Heart right ventricle (tissue), 16 donors: ENCODE results near the gene CCDC106. TPM values are rescaled to one million over a fixed set of nuclear protein-coding genes. Genes with fewer than 3 reads are reported as not detected.
A peak's percentile ranks its signal among the peaks of the same experiment; 100 is the strongest.

Source experiments
- ATAC-seq, 8 donors: fragments of 200-7000 bp; cut with Tn5 transposase; one replicate each; pipeline ENCODE4 v1.9.1; 2020; ENCODE audit warnings: mild to moderate bottlenecking in 8 of 8, moderate library complexity in 8 of 8, moderate number of reproducible peaks in 1 of 8
- DNase-seq, 2 donors: peaks; one replicate each; pipeline ENCODE4 v3.0.0-alpha.2; 2020
- H3K27ac ChIP-seq, 10 donors: fragments of 200-600 bp; sonication (generic) in 2 of 10; one replicate each; pipeline versions ENCODE4 v1.5.0 to v1.8.0; 2020 to 2022; ENCODE audit warnings: mild to moderate bottlenecking in 3 of 10
- H3K27me3 ChIP-seq, 7 donors: fragments of 200-600 bp; one replicate each; pipeline ENCODE4 v1.8.0; 2021 to 2022; ENCODE audit warnings: mild to moderate bottlenecking in 2 of 7
- H3K36me3 ChIP-seq, 9 donors: fragments of 200-600 bp; sonication (generic) in 1 of 9; one replicate each; pipeline versions ENCODE4 v1.5.0 to v1.8.0; 2020 to 2022; ENCODE audit warnings: mild to moderate bottlenecking in 2 of 9
- H3K4me1 ChIP-seq, 9 donors: fragments of 200-600 bp; sonication (generic) in 1 of 9; one replicate each; pipeline versions ENCODE4 v1.5.0 to v1.8.0; 2020 to 2022; ENCODE audit warnings: mild to moderate bottlenecking in 4 of 9
- H3K4me3 ChIP-seq, 10 donors: fragments of 200-600 bp; sonication (generic) in 2 of 10; one replicate each; pipeline versions ENCODE4 v1.5.0 to v1.8.0; 2020 to 2022; ENCODE audit warnings: mild to moderate bottlenecking in 7 of 10, moderate library complexity in 2 of 10
- H3K9me3 ChIP-seq, 11 donors: fragments of 200-600 bp in 10 of 11; sonication (generic) in 2 of 11; one replicate each; pipeline versions ENCODE4 v1.5.0 to v1.8.0; 2013 to 2022; ENCODE audit warnings: mild to moderate bottlenecking in 2 of 11, control low read depth in 1 of 11, moderate library complexity in 1 of 11
- WGBS, 2 donors: extraction: QIAGEN DNeasy Blood & Tissue Kit; methylation state at CpG; one replicate each; pipeline ENCODE4 v1.1.7; 2013; ENCODE audit warnings: inconsistent platforms in 1 of 2; 5-methylcytosine and 5-hydroxymethylcytosine counted together
- intact Hi-C, 10 donors: fragments of 100-400 bp; cut with DNase I; formaldehyde crosslinking; loops; one replicate each; pipeline versions ENCODE4 v1.11.1 to v1.14.2; 2022
- long read RNA-seq, 3 donors: library from polyadenylated mRNA; unstranded; transcript quantifications; one replicate each; pipeline ENCODE4 v2.0.0, GENCODE V29; 2020 to 2021
- polyA plus RNA-seq, 2 donors: library from polyadenylated mRNA; stranded (reverse); fragments of 200-250 nt; gene quantifications; one replicate each; pipeline ENCODE4 v1.2.3, GENCODE V29; 2013
- total RNA-seq, 10 donors: library from RNA; stranded (reverse); fragmentation: NEBNext Ultra II Directional in 3 of 10; extraction: Animal tissue kit (Norgen Biotek cat#: 25700) in 3 of 10; gene quantifications; one replicate each; pipeline versions ENCODE4 v1.2.1 to v1.2.4, GENCODE V29; 2021 to 2023
- TF ChIP-seq, protein P1 (sequence below), 9 donors: fragments of 200-600 bp; sonication (generic) in 2 of 9; IDR thresholded peaks; one replicate each; pipeline versions ENCODE4 v1.5.0 to v1.8.0; 2021 to 2022; ENCODE audit warnings: antibody characterized with exemption in 9 of 9, mild to moderate bottlenecking in 5 of 9, moderate library complexity in 1 of 9
- donor health status: Arrhythmogenic right ventricular cardiomyopathy.
- donor health status: ischemic (EF 13 %, LVEDD 7.1; RV severe dilation, severe dysfunction).
- donor health status: healthy with polysubstance abuse.
- donor health status: DM: no; HTN: yes; CAD: no.
- donor health status: DM: no; HTN: no; CAD: no.
- donor health status: ischemic (EF 25% LVEDD 6.9; RV normal size, moderate dysfunction).
- donor health status: ischemic (EF 25% LVEDD 5.7; RV mildly dilated, moderate dysfunction).
- donor health status: healthy.
- donor health status: DM: yes; HTN: yes; CAD: no.
- donor health status: Ischemic cardiomyopathy.
- donor health status: ischemic (EF 35%, LVEDD 5.7; RV mildly dilated, moderate dysfunction).
- donor health status: nonischemic (EF 11% LVEDD 7.7; RV severe dilation, severe dysfunction).
- donor health status: DM: yes; HTN: yes; CAD: no.
- donor health status: PGD.
- donor health status: ischemic (EF 29% LVEDD 5.4; RV normal size, mild dysfunction).
- donor health status: nonischemic (EF 23%, LVEDD 6.1; RV moderate dilation, normal function).

CCDC106 gene
- total RNA-seq (10 to 100 TPM; 12.1 to 20.0 (median 13.3) TPM), polyA plus RNA-seq (10 to 100 TPM; 15.3 to 29.6 TPM)
- long read RNA-seq, donor 1, transcript CCDC106-202 (5 exons, 2,162 nt) = major isoform, 7 of 13 reads
- long read RNA-seq, donor 1, partial matches to known transcripts = 3 of 13 reads
- long read RNA-seq, donor 1, other reads (novel, unspliced or antisense) = 1 of 13 reads
- long read RNA-seq, donor 2, transcript CCDC106-202 (5 exons, 2,162 nt) = major isoform, 6 of 16 reads
- long read RNA-seq, donor 2, transcript CCDC106-201 (6 exons, 1,546 nt) = minor isoform, 5 of 16 reads
- long read RNA-seq, donor 2, partial matches to known transcripts = 1 of 16 reads
- long read RNA-seq, donor 2, other reads (novel, unspliced or antisense) = 3 of 16 reads
- long read RNA-seq, donor 3, transcript CCDC106-202 (5 exons, 2,162 nt) = major isoform, 5 of 10 reads
- long read RNA-seq, donor 3, partial matches to known transcripts = 0 of 10 reads
- long read RNA-seq, donor 3, other reads (novel, unspliced or antisense) = 2 of 10 reads

DNA sequence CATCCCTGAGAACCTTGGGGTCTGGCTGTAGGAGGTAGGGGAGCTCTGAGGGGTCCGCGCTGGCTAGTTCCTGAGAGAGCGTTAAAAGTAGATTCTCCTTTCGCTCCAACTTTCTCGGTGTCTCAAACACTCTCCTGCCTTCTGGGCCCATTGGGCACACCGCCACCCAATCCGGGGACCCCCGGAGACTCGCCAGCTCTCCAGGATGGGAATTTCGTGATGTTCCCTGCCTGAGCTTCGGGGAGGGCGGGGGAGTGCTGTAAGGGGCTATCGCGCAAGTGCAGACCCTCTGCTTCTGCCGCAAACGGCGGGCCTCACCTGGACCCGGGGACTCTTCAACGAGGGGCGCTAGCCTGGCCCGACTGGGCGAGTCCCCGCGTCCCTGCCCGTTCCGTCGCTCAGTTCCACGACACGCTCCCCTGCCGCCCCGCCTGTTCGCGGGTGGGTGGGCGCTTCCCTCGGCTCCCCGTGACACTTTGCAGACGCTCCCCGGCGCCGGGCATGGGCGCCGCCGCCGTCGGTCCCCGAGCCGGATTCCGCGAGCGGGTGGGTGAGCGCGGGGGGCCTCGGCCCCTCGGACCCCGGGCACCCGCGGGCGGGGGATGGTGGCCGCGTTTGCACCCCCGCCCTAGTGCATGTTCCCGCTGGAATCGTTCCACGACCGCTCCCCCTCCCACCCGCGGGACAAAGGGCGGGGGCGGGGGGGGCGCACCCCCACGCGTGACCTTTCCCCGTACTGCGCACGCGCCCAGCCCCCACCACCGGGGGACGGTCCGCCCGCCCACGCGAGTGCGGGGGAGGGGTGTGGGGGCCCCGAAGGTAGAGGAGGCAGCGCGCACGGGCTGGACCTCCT, at the start of gene CCDC106:
TSS of gene CCDC106 (plus strand) at position 481 of the 853 bp plus-strand sequence. CDS start 835 bp downstream, outside the sequence.
- TF ChIP-seq, protein P1, sequence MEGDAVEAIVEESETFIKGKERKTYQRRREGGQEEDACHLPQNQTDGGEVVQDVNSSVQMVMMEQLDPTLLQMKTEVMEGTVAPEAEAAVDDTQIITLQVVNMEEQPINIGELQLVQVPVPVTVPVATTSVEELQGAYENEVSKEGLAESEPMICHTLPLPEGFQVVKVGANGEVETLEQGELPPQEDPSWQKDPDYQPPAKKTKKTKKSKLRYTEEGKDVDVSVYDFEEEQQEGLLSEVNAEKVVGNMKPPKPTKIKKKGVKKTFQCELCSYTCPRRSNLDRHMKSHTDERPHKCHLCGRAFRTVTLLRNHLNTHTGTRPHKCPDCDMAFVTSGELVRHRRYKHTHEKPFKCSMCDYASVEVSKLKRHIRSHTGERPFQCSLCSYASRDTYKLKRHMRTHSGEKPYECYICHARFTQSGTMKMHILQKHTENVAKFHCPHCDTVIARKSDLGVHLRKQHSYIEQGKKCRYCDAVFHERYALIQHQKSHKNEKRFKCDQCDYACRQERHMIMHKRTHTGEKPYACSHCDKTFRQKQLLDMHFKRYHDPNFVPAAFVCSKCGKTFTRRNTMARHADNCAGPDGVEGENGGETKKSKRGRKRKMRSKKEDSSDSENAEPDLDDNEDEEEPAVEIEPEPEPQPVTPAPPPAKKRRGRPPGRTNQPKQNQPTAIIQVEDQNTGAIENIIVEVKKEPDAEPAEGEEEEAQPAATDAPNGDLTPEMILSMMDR (IDR thresholded peaks at IDR 0.05) = no peak
- Histone ChIP-seq H3K36me3 (peaks cover 0 to 32% (median 8%) of the 10 kb centered on the region in 9 donors), H3K27me3 (no peaks in the 10 kb centered on the region), H3K4me1 (peaks cover 14 to 54% (median 40%) of the 10 kb centered on the region in 9 donors), H3K9me3 (no peaks in the 10 kb centered on the region), H3K27ac (peak within 1 kb of the TSS; percentile 70 to 92 (median 88)), H3K4me3 (peak within 1 kb of the TSS; percentile 77 to 98 (median 88))
- WGBS, 2 donors = 1% methylated on average over 75 to 86 of the region's 87 CpGs
- ATAC-seq = peak; percentile 46 to 69 (median 59)
- intact Hi-C loops = no loop called here
- DNase-seq = peak; percentile 71 to 79

DNA sequence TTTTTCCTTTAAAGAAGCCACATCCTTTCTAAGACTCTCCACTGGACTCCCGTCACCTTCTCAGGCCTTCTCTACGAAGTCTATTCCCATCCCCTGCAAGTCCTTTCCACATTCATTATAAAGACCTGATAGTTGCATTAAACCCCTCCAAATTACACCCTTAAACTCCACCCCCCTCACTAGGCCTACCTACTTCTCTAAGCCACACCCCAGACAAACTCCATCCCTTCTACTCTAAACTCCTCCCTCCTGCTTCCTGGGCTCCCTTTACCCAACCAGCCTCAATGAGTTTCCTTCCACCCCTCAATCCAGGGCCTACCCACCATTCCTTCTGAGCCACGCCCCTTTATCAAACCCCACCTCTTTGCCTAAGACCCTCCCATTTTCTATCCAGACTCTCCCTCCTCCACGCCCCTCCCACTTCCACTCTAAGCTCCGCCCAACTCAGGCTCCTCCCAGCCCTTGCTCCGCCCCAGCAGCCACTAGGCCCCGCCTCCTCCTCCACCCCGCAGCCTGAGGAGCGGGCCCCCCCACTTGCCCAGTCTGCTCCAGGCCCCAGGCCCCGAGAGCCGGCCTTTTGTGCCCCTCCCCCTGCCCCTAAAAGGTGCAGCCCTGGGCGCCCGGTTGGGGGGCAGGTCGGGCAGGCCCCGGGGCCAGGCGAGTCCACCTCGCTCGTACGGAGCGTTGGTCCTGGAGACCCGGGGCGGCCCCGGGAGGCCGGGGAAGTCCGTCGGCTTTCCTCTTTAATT, 49.1 kb upstream of the CCDC106 start:
- TF ChIP-seq, protein P1 (IDR thresholded peaks at IDR 0.05) = no peak
- intact Hi-C loops = loop anchor here in 3 of 10 donors (1.0 to 5.0 kb wide), 5 partner anchors 25 to 82 kb away; partner anchors contain the start of genes SBK3 (in 1 of the 3) and ZNF784 (in 1 of the 3)
- peak; percentile 92 to 93 for DNase-seq
- Histone ChIP-seq H3K27ac (peak overlapping the region; percentile 96 to 100 (median 98)), H3K4me3 (peak overlapping the region; percentile 54 to 94 (median 76)), H3K4me1 (peaks cover 4 to 24% (median 16%) of the 10 kb centered on the region in 9 donors), H3K36me3 (peaks cover 0 to 42% (median 8%) of the 10 kb centered on the region in 9 donors), H3K9me3 (no peaks in the 10 kb centered on the region), H3K27me3 (no peaks in the 10 kb centered on the region)
- WGBS, 2 donors = 5 to 7% methylated on average over 26 of the region's 26 CpGs
- ATAC-seq = peak; percentile 79 to 89 (median 84)

DNA sequence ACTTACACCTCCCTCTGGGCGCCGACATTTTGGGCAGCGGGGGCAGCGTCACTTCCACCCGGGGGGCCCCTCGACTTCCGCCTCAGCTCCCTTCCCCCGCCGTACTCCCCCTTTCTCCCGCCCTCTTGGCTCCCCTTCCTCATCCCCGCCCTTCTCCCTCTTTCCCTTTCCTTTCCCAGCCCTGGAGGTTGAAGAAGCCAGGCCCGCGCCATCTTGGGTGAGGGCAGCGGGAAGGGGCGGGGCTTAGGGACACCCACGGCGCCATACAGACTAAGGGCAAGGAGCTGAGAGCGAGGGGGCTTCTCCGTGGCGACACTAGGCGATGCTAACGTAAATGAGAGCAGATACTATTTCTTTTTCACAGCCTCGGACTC, 48.6 kb upstream of the CCDC106 start, which contains the start of gene FIZ1:
TSS of gene FIZ1 (minus strand) at position 50 of the 374 bp plus-strand sequence. CDS start 1,652 bp downstream, outside the sequence.
- peak; percentile 98 to 99 for DNase-seq
- H3K27ac ChIP-seq = peak within 1 kb of the TSS; percentile 96 to 100 (median 98)
- TF ChIP-seq, protein P1 (IDR thresholded peaks at IDR 0.05) = no peak
- intact Hi-C loops = loop anchor here in 3 of 10 donors (1.0 to 5.0 kb wide), 5 partner anchors 25 to 83 kb away; partner anchors contain the start of genes SBK3 (in 1 of the 3) and ZNF784 (in 1 of the 3)
- H3K9me3 ChIP-seq = no peaks in the 10 kb centered on the region
- peaks cover 4 to 29% (median 21%) of the 10 kb centered on the region in 9 donors for H3K4me1 ChIP-seq
- no peaks in the 10 kb centered on the region for H3K27me3 ChIP-seq
- peaks cover 0 to 39% (median 8%) of the 10 kb centered on the region in 9 donors for H3K36me3 ChIP-seq
- peak within 1 kb of the TSS; percentile 54 to 94 (median 76) for H3K4me3 ChIP-seq
- 0% methylated on average over 23 of the region's 23 CpGs for WGBS, 2 donors
- ATAC-seq = peak; percentile 86 to 96 (median 94)
